Upper lobe of left lung (tissue), 6 donors: Measurements from ENCODE around the gene ARHGAP26. TPM values are rescaled to one million over a fixed set of nuclear protein-coding genes. Genes with fewer than 3 reads are reported as not detected.

Experiments used
- ATAC-seq, 2 donors: fragments of 200-7000 bp; cut with Tn5 transposase; one replicate each; pipeline ENCODE4 v1.9.1; 2022; ENCODE audit warnings: mild to moderate bottlenecking in 2 of 2, moderate library complexity in 2 of 2; ENCODE audit not compliant: low FRiP score in 2 of 2
- DNase-seq, 2 donors: peaks; one replicate each; pipeline ENCODE4 v3.0.0-alpha.2; 2019 to 2020
- H3K27ac ChIP-seq, 4 donors: fragments of 200-600 bp; sonication (generic); one replicate each; pipeline ENCODE4 v1.5.1; 2016 to 2019
- H3K27me3 ChIP-seq, 4 donors: fragments of 200-600 bp; sonication (generic); one replicate each; pipeline ENCODE4 v1.5.1; 2017 to 2019
- H3K36me3 ChIP-seq, 4 donors: fragments of 200-600 bp; sonication (generic); one replicate each; pipeline ENCODE4 v1.5.1; 2016 to 2019
- H3K4me1 ChIP-seq, 4 donors: fragments of 200-600 bp; sonication (generic); one replicate each; pipeline ENCODE4 v1.5.1; 2018 to 2019
- H3K4me3 ChIP-seq, 4 donors: fragments of 200-600 bp; sonication (generic); one replicate each; pipeline ENCODE4 v1.5.1; 2017 to 2019; ENCODE audit warnings: mild to moderate bottlenecking in 2 of 4, moderate library complexity in 1 of 4
- H3K9me3 ChIP-seq, 4 donors: fragments of 200-600 bp; sonication (generic); one replicate each; pipeline ENCODE4 v1.5.1; 2018 to 2019
- EP300 ChIP-seq, 4 donors: sonication (generic); formaldehyde crosslinking; IDR thresholded peaks; one replicate each; pipeline ENCODE4 v1.5.1; 2017; ENCODE audit warnings: antibody characterized with exemption in 4 of 4, control low read depth in 2 of 4
- POLR2A ChIP-seq, 4 donors: fragments of 450-650 bp; IDR thresholded peaks; one replicate each; pipeline ENCODE4 v1.5.1; 2016 to 2017; ENCODE audit warnings: antibody characterized with exemption in 4 of 4, mild to moderate bottlenecking in 2 of 4
- POLR2AphosphoS5 ChIP-seq, 2 donors: sonication (generic); formaldehyde crosslinking; IDR thresholded peaks; one replicate each; pipeline ENCODE4 v1.5.1; 2017; ENCODE audit warnings: antibody characterized with exemption in 2 of 2
- WGBS, 2 donors: methylation state at CpG; one replicate each; pipeline ENCODE4 v1.1.5; 2017 to 2018; 5-methylcytosine and 5-hydroxymethylcytosine counted together
- total RNA-seq, 6 donors: library from RNA; depleted of rRNA in 4 of 6; stranded (reverse); fragments of >200 nt in 4 of 6; gene quantifications; one replicate each; pipeline versions ENCODE4 v1.1.0 to v1.2.1, GENCODE V29; 2016 to 2021
- TF ChIP-seq, protein P1 (sequence below), 6 experiments: fragments of 450-650 bp in 4 of 6; fragments of 200-600 bp in 2 of 6; sonication (generic) in 2 of 6; IDR thresholded peaks; one replicate each; pipeline ENCODE4 v1.5.1; 2016 to 2019; ENCODE audit warnings: antibody characterized with exemption in 6 of 6
- donor health status: DM: no; HTN: no; CAD: no; lungs with moderate emphysema.
- donor health status: DM: no; HTN: yes; CAD: no; lungs with severe emphysema.

Gene ARHGAP26
- total RNA-seq, 6 donors from 2014 or later: 34.9 to 90.1 (median 38.9) TPM

DNA sequence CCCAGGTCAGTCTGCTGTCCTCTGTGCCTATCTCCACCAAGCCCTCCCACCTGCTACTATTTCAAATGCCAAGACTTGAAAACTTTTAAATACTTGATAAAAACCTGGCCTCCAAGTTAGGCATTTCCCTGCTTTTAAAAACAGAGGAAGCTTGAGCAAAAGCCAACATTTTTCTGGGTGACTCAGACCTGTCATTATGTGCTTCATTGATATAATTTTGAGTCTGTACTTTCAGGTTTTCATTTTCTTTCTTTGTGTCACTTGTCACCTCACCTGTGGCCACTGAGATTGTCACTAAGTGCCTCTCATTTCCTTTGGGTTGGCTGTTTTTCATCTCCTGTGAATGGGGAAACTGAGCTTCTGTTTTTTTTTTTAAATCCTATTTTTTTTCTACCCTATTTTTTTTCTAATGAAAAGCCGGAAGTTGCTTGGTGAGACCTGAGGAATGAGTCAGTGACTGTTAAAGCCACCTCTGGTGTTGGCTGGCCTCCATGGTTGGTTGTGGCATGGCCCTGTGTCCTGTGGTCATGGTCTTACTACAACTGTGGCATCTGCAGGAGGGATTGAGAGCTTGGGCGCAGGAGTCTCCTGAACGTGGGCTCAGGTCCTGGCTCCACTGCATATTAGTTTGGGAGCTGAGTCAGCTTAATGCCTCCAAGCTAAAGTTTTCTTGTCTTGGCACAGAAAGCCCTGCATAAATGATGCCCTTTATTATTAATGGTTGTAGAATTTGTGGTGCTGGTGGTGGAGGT is 56.7 kb downstream of the ARHGAP26 start:
- H3K9me3 ChIP-seq: no peaks in the 10 kb centered on the region
- 58 to 84% methylated on average over 3 of the region's 3 CpGs for WGBS, 2 donors
- DNase-seq (peak in 1 of 2 donors; percentile 73), ATAC-seq (peak in 1 of 2 donors; percentile 42)
- H3K36me3 ChIP-seq: no peaks in the 10 kb centered on the region
- H3K27ac ChIP-seq: peak overlapping the region in 1 of 4 donors; percentile 65
- H3K4me1 ChIP-seq: peaks cover 21 to 26% (median 23%) of the 10 kb centered on the region in 4 donors
- H3K27me3 ChIP-seq: no peaks in the 10 kb centered on the region
- TF ChIP-seq EP300 (IDR thresholded peaks at IDR 0.05) (no peak), POLR2AphosphoS5 (IDR thresholded peaks at IDR 0.05) (no peak), POLR2A (IDR thresholded peaks at IDR 0.05) (no peak)
- TF ChIP-seq, protein P1, sequence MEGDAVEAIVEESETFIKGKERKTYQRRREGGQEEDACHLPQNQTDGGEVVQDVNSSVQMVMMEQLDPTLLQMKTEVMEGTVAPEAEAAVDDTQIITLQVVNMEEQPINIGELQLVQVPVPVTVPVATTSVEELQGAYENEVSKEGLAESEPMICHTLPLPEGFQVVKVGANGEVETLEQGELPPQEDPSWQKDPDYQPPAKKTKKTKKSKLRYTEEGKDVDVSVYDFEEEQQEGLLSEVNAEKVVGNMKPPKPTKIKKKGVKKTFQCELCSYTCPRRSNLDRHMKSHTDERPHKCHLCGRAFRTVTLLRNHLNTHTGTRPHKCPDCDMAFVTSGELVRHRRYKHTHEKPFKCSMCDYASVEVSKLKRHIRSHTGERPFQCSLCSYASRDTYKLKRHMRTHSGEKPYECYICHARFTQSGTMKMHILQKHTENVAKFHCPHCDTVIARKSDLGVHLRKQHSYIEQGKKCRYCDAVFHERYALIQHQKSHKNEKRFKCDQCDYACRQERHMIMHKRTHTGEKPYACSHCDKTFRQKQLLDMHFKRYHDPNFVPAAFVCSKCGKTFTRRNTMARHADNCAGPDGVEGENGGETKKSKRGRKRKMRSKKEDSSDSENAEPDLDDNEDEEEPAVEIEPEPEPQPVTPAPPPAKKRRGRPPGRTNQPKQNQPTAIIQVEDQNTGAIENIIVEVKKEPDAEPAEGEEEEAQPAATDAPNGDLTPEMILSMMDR (IDR thresholded peaks at IDR 0.05): no peak
- no peak overlapping the region for H3K4me3 ChIP-seq

DNA sequence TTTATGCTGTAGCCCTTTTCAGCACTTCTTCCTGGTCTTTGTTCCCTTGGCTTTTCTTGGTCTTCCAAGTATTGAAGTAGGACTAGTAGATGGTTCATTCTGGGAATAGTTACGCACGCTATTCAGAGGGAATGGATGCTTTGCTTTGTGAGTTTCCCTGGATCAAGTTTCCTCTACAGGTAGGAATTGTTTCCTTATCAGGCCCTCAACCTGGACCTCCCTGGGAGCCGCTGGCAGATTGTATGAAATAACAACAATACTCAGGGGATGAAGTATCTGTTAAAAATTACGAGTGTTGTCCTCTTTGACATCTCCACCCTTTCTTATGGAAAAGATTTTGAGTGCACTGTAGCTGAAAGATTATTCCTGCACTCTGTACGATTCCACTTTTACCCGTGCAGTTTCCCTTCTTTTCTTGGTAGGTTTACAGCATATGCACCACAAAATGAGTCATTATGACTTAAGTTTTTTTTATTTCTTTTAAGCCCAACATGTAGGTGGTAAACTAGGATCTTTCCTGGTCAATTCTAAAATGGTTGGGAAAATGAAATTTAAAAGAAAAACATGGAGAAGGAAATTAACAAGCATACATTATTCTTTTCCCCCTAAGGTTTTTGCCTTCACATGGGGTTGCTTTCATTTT is 57.9 kb downstream of the ARHGAP26 start:
- H3K4me1 ChIP-seq: peaks cover 14 to 26% (median 23%) of the 10 kb centered on the region in 4 donors
- H3K27ac ChIP-seq: no peak overlapping the region
- no peak for ATAC-seq

DNA sequence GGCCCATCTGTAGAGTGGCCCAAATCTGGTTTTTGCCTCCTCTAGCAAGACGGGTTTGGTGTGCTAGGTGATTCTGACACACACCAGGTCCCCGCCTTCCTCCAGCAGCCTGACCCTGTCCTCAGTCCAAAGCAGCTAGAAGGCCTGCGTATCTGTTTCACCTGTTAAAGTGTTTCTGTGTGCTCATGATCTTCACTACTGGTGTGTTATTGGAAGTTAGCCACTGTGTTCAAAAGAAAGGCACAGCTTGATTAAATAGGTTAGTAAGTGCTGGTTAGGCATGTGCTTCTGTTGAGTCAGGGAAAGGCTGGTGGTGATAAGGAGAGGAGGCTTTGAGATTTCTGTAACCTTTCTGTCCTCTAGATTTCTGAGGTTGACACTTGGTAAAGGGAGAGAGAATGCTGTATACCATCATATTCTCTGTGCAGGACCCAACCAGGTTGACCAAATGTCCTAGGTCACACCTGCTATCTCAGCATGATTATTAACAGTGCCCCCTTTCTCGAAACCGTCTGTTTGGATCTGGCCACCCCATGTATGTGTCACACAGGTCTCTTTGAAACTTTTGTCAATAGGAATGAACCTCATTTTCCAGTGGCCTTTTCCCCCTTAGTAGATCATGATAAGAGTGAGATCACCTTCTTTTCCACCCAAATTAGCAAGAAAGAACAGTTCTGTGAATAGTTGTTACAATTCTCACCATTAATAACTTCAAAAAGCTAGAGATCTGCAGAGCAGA is 58.8 kb downstream of the ARHGAP26 start:
- Histone ChIP-seq H3K9me3 (no peaks in the 10 kb centered on the region), H3K27ac (no peak overlapping the region), H3K4me1 (peaks cover 14 to 26% (median 23%) of the 10 kb centered on the region in 4 donors), H3K4me3 (no peak overlapping the region), H3K27me3 (no peaks in the 10 kb centered on the region), H3K36me3 (no peaks in the 10 kb centered on the region)
- TF ChIP-seq EP300 (IDR thresholded peaks at IDR 0.05): no peak
- TF ChIP-seq POLR2AphosphoS5 (IDR thresholded peaks at IDR 0.05): no peak
- TF ChIP-seq, protein P1 (IDR thresholded peaks at IDR 0.05): no peak
- no peak for TF ChIP-seq POLR2A (IDR thresholded peaks at IDR 0.05)
- WGBS, 2 donors: 87 to 100% methylated on average over 2 to 5 of the region's 5 CpGs
- DNase-seq (no peak), ATAC-seq (no peak)

More for the DNA sequence above, 57.9 kb downstream of the ARHGAP26 start:
- no peak for DNase-seq
- Histone ChIP-seq H3K36me3 (no peaks in the 10 kb centered on the region), H3K9me3 (no peaks in the 10 kb centered on the region), H3K27me3 (no peaks in the 10 kb centered on the region), H3K4me3 (no peak overlapping the region)
- TF ChIP-seq POLR2AphosphoS5 (IDR thresholded peaks at IDR 0.05) (no peak), POLR2A (IDR thresholded peaks at IDR 0.05) (no peak), EP300 (IDR thresholded peaks at IDR 0.05) (no peak)
- TF ChIP-seq, protein P1 (IDR thresholded peaks at IDR 0.05): no peak
- 91 to 92% methylated on average over 6 of the region's 6 CpGs for WGBS, 2 donors

DNA sequence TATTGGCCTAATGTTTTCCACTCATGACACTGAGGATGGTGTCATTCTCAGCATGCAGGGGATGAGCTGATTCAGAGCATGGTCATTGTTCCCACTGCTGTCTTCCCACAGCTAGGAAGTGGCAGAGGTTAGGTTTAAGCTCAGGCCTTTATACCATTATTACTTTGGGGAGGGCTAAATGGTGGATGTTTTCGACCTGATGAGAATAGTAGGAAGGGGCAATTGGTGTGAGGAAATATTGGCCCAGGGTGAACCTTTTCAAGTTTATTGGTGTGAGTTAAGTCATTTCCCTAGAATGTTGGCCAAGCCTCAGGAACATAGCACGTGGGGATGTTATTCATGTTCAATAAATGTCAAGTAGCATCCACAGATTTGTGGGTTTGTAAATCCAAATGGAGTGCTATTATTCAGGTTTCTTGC is 59.6 kb downstream of the ARHGAP26 start:
- ATAC-seq (no peak), DNase-seq (no peak)
- Histone ChIP-seq H3K36me3 (no peaks in the 10 kb centered on the region), H3K27me3 (no peaks in the 10 kb centered on the region), H3K27ac (no peak overlapping the region), H3K4me3 (no peak overlapping the region), H3K4me1 (peaks cover 14 to 26% (median 23%) of the 10 kb centered on the region in 4 donors), H3K9me3 (no peaks in the 10 kb centered on the region)
- TF ChIP-seq EP300 (IDR thresholded peaks at IDR 0.05): no peak
- TF ChIP-seq, protein P1 (IDR thresholded peaks at IDR 0.05): no peak
- TF ChIP-seq POLR2A (IDR thresholded peaks at IDR 0.05): no peak
- TF ChIP-seq POLR2AphosphoS5 (IDR thresholded peaks at IDR 0.05): no peak
- 51 to 58% methylated on average over 2 of the region's 2 CpGs for WGBS, 2 donors
